ENCODE results near the gene FNIP2.
"Not testable (repeated sequence)": the region's sequence is repeated elsewhere in the genome, so short reads cannot be mapped to it uniquely, and the experiment has no call there.

Gene FNIP2

DNA sequence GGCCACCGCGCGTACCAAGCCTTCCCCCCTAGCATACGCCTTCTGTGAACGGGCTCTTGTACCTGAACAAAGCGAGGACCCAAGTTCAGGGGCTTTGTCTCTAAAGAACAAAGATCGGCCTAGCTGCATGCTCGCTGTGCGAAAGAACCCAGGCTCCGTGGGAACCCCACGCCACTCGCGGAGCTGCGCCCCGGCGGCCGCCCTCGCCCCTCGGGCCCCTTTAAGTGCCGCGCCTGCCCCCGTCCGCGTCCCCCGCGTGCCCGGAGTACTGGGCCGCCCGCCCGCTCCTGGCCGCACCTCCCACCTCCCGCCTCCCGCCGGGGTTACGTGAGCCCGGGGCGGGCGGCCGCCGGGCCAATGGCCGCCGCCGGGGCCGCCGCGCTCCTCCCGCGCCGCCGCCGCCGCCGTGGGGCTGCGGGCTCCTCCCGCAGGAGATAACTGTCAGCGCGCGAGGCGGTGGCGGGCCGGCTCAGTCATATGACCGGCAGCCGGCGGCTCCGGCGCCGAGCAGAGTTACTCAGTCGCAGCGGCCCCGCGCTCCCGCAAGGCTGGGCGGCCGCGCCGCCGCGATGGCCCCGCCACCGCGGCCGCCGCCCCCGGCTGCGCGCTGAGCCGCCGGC, at the start of gene FNIP2:
TSS of gene FNIP2 (plus strand) at position 472 of the 620 bp plus-strand sequence. CDS start 187 bp downstream, outside the sequence.
- peak; percentile 76 for DNase-seq

DNA sequence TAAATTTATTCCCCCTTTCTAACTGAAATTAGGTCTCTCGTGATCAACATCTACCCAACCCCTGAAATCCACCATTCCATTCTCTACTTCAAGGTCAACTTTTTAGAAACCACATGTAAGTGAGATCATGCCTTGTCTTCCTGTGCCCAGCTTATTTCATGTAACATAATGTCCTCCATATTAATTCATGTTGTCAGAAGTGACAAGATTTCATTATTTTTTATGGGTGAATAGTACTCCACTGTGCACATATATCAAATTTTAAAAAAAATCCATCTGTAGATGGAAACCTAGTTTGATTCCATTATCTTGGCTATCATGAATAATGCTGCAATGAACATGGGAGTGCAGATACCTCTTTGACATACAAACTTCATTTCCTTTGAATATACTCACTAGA, 47.1 kb upstream of the FNIP2 start:
- DNase-seq = no peak

DNA sequence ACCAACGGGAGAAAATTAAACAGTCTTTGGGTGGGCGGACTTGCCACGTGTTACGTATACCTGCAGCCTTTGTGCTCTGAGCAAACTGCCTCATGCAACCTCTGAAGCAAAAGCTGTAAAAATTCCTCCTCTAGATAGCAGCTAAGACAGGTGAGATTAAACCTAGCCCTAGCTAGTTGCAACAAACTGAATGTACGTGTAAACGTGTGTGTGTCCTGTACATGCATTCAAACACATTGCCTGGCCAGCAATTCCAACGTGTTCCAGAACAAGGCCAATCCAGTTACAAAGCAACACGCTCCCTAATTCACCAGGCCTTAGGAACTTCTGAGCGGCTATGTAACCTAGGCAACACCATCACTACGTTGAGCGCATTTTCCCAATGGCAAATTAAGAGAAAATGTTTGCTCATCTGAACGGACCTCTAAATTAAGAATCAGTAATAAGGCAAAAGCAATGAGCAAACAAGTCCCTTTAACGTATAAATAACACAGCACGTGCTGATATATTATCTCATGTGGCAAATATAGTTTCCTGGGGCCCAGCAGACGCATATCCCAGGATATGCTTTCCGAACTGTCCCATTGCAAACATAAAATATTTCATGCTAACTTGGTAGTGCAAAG, 46.4 kb upstream of the FNIP2 start:
- DNase-seq = peak; percentile 34

DNA sequence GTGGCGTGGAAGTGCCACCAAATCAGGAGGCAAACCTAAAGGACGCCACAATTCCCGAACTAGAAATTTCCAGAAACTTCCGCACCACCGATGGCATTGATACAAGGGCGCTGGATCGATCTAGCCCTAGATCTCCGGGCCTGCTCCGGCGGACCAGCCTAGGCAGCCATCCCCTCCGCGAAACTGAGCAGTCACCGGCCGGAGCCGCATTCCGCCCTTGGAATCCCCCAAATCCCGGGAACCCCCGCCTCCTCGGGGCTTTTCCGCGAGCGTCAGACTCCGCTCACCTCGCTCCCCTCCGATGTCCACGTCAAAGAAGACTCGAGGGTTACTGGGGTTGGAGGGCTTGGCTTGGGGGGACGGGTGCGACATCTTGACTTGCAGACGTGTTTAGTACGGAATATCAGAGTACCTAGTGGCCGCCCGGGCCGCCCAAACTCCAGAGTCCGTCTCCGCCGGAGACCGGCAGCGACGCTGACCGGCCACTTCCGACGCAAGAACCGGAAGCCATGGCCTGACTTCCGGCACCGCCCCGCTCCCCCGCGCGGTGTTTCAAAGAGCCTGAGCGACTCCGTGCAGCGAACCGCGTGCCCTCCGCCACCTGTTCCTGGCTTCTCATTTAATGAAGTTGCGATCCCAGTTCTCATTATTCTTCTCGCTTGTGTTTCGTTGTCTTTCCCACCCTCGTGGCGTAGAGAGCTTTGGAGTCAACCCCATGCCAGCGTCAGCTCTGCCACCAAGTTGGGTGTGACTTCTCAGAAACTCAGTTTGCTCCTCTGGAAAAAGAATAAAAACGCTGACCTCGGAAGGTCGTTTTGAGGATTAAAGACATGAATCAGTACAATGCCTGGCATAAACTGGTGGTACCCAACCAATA, 45.7 kb upstream of the FNIP2 start, which contains the start of gene PPID:
TSS of gene PPID (minus strand) at position 480 of the 877 bp plus-strand sequence. CDS start at position 372, 108 bp downstream.
- peak; percentile 91 for DNase-seq

DNA sequence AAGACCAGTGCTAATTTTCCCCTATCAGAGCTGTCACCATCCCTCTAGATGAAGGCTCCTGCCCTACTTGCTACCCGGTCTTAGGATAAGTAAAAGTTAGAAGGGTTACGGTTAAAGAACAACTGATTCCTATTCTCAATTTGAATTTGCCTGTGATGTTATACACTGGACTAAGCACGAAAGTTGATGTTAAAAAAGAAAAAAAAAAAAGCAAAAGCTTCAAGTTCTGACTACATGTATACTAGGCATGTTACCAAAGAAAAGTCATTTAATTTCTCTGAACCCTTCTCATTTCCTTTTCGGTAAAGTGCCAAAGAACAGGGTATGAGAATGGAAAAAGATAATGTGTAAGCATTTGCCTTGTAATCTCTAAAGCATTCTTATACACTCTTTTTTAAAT, 44.2 kb upstream of the FNIP2 start:
- DNase-seq = peak; percentile 64

DNA sequence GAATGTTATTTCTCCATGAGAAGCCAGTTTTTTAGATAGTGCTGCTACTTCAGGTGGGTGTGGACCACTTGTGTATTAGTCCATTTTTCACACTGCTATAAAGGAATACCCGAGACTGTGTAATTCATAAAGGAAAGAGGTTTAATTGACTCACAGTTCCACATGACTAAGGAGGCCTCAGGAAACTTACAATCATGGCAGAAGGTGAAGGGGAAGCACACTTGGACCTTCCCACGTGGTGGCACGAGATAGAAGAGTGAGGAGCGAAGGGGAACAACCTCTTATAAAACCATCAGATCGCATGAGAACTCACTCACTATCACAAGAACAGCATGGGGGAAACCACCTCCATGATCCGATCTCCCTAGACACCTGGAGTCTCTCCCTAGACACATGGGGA, 42.2 kb upstream of the FNIP2 start:
- DNase-seq = peak; percentile 17

DNA sequence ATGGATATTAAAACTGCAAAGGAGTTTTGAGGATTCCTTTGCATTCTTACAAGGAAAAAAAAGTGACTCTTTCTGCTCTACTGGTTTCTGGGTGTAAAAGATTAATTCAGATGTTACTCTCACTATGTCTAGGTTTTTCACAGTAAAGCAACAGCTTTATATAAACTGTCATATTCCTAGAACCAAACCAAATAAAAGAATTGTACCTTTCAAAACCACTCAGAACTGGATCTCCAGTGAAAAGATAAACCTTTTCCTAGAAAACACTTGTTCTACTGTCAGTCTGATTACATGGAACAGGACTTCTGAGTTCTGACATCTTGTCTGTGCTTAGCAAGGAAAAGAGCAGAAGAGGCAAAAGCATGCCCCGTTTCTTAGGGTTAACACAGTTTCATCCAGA, 40.6 kb upstream of the FNIP2 start:
- peak; percentile 55 for DNase-seq

DNA sequence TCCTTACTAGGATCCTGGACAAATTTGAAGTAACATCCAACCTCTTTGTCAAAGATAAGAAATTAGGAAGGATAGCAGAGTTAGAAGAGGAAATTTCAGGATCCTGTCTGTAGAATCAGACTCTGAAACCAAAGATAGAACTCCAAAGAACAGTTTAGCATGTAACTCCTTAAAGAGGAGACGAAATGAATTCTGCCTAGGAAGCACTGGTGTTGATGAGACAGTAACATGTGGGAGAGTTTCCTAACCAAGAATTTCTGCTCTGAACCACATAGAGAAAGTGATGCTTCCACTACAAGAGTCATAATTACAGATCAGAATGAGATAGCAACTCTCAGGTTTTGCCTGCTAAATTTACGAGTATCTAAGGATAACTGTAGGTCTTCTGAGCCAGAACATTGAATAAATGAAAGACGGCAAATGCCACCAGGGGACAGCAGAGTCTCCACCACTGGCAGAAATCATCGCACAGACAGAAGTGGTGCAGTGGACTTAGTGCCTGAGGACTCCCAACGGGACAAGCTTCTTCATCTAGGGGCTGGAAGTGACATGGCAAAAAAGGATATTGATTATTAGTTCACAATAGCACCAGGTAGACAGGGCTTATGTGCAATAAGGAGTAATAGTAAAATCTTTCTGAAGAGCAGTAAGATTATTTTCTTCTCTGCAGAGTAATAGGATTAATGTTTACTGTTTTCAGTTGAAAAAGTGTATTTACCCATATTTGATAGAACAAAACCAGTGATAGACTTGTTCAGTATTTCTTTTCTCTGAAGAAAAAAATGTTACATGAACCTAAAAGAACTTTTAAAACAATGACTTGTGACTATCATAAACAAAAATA, 38.9 kb upstream of the FNIP2 start:
- DNase-seq = peak; percentile 79

DNA sequence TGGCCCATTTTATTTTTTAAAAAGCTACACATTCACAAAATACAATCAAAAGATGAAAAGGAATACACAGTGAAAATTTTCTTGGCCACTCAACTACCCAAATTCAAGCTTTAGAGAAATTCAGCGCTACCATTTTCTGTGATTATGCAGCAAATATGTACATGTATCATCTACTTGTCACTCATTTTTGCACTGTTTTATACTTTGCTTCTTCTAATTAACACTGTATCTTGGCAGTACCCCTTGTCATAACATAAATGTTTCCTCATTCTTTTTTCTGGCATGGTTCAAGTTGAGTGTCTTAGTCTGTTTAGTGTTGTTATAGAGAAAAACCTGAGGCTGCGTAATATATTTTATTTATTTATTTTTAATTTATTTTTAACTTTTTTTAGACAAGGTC, 30.0 kb upstream of the FNIP2 start:
- no peak for DNase-seq

DNA sequence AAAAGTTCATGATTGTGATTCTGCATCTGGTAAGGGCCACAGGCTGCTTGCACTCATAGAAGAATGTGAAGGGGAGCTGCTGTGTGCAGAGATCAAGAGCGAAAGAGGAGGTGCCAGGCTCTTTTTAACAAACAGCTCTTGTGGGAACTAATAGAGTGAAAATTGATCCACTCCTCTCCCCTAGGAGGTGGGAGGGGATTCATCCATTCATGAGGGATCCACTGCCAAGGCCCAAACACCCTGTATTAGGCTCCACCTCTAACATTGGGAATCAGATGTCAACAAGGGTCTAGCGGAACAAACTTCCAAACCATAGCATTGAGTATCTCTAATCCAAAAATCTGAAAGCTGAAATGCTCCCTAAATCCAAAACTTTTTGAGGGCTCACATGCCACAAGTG, 29.2 kb upstream of the FNIP2 start:
- no peak for DNase-seq

DNA sequence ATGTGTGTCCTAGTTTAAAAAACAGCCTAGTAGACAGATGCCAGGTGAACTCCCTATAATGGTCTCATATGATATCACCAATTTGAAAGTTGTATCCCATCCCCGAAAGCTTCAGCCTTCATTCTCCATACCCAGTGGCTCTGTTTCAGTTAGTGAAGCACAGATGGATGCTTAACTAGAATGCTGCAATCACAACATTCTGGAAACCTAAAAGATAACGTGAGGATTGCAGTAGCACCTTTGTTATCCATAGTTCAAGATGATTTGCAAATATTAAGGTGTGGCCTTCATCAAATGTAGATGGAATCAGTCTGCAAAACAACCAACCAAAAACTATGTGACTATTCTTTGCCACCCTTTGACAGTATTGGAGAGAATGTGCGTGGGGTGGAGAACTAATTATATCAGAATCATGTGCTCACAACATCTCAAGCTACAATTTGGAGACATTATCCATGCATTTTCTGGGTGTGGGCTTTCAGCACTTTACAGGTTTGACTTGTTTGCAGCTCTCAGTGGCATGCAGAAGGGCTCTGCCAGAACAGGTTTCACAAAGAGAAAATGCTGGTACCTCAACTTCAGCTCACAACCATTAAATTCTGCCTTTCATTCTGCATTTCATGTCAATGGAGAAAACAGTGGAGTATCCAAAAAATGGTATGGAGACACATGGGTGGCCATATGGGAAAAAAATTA, 27.4 kb upstream of the FNIP2 start:
- no peak for DNase-seq

DNA sequence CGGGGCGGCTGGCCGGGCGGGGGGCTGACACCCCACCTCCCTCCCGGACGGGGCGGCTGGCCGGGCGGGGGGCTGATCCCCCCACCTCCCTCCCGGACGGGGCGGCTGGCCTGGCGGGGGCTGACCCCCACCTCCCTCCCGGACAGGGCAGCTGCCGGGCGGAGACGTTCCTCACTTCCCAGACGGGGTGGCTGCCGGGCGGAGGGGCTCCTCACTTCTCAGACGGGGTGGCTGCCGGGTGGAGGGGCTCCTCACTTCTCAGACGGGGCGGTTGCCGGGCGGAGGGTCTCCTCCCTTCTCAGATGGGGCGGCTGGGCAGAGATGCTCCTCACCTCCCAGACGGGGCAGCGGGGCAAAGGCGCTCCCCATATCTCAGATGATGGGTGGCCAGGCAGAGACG, 22.3 kb upstream of the FNIP2 start:
- not testable (repeated sequence) for DNase-seq

DNA sequence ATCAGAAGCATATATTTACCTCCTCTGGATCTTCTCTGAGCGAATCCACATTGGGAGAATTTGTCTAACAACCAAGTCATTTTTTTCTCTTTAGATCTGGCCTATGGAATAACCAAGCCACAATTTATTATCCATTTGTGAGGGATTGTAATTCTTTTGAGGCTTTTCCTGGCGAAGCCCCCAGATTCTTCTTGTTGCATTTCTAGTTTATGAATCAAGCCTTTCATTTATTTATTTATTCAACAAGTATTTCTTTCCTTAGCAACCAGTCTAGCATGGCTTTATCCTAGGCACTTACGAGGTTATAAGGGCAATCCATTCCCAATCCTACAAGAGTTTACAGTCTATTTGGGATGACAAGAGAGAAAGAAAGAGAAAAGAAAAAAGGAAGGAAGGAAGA, 18.4 kb upstream of the FNIP2 start:
- no peak for DNase-seq

DNA sequence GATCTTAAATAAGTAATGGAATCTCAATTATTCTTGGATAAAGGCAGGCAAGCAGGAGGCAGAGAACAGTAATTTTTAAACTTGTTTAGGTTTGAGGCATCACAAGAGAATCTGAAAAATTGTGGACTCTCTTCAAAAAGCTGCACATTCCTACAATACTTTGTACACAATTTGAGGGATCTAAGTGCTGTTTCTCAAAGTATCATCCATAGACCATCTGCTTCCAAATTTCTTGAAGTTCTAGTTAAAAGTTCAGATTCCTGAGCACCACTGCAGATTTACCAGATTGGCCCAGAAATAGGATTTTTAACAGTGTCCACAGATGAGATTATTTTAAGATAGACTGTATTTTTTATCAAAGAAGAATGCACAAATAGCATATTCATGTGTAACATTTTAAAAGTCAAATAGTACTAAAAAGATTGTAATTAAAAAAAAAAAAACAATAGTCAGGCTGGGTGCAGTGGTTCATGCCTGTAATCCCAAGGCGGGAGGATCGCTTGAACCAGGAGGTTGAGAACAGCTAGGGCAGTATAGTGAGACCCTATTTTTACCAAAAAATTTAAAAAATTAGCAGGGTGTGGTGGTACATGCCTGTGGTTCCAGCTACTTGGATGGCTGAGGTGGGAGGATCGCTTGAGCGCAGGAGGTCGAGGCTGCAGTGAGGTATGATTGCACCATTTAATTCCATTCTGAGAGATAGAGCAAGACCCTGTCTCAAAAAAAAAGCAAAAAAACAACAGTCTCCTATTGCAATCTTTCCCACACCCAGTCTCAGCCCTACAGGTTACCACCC, 14.2 kb upstream of the FNIP2 start:
- no peak for DNase-seq

DNA sequence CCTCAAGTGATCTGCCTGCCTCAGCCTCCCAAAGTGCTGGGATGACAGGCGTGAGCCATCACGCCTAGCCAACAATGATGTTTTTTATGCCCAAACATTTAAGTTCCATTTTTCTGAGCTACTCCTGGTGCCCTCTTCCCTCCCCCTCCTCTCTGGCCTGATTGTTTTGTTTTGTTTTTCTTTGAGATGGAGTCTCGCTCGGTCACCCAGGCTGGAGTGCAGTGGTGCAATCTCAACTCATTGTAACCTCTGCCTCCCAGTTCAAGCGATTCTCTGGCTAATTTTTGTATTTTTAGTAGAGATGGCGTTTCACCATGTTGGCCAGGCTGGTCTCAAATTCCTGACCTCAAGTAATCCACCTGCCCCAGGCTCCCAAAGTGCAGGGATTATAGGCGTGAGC, 13.0 kb upstream of the FNIP2 start:
- not testable (repeated sequence) for DNase-seq

DNA sequence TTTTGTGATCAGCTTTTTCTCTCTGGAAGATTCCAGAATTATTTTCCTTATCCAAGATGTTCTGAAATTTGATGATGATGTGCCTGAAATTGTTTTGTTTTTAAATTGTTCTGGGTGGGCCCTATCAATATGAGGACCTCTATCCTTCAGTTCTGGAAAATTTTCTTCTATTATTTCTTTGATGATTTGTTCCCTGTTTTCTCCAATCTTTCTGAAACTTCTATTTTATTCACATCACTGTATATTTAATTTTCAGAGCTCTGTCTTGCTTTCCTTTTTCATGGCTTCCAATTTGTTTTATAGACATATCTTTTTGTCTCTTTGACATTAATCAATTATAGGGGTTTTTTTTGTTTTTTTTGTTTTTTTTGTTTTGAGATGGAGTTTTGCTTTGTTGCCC, 12.2 kb upstream of the FNIP2 start:
- no peak for DNase-seq

DNA sequence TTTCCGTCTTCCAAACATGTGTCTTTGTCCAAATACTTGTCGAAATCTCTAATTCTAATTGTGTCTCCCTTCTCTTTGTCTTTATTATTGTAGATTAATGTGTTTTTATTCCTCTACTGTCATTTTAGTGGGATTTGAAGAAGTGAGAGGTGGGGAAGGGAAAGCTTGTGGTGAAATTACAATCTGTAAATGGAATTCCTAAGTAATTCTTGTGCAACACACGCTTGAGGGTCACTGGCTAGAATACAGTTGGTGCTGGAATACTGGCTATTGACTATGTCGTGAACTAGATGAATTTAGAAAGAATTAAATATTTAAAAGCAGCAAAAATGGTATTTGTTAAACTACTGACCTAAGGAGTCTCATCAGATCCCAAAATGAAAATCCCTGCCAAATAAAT, 10.7 kb upstream of the FNIP2 start:
- no peak for DNase-seq

DNA sequence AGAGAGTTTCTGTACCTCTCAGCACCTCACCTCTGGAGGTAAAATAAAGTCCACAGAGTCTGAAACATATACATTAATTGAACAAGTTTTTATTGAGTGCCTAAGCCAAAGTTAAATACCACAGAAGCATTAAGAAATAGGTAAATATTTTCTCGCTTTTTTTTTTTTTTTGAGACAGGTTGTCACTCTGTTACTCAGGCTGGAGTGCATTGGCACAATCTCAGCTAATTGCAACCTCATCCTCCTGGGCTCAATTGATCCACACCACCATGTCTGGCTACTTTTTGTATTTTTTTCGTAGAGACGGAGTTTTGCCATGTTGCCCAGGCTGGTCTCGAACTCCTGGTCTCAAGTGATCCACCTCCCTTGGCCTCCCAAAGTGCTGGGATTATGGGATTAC, 10.1 kb upstream of the FNIP2 start:
- DNase-seq = no peak

DNA sequence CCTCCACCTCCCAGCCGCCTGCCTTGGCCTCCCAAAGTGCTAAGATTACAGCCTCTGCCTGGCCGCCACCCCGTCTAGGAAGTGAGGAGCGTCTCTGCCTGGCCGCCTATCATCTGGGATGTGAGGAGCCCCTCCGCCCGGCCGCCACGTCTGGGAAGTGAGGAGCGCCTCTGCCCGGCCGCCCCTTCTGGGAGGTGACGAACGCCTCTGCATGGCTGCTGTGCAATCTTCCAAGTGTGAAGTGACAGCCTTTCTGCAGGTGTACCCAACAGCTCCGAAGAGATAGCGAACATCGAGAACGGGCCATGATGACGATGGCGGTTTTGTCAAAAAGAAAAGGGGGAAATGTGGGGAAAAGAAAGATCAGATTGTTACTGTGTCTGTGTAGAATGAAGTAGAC, 9.3 kb upstream of the FNIP2 start:
- DNase-seq = not testable (repeated sequence)

DNA sequence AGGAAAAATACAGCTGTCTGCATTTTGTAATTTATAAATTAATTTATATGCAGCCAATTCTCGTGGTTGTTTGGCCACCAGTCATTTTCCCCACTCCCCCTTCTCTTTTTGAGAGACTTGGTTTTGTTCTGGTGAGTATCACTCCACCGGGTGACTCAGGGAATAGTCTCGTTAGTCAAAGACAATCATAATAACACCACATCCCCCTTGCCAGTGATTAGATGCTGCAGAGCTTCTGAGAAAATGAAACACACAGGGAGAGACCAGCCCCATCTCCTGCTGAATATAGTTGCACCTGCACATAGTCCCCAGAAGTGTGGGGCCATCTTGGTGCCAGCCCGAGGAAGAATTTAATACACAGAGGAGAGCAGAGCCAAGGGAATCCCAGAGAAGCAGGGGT, 8.0 kb upstream of the FNIP2 start:
- DNase-seq = peak; percentile 28

DNA sequence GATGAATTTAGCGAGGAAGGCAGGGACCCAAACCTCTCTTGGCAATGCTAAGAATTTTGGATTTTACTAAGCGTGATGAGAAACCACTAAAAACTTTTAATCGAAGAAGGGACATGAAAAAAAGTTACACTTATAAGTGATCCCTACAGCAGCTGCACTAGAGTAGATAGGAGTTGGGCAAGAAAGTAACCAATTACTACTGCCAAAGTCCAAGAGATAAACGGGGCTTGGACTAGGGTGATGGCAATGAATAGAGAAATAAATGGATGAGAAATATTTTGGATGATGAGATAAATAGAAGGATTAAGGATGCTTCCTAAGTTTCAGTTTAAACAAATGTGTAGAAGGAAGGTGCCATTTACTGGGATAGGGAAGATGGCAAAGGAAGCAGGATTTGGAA, 6.3 kb upstream of the FNIP2 start:
- DNase-seq = no peak

Data from activated CD4-positive, alpha-beta T cell treated with anti-CD3 and anti-CD28 coated beads, Interleukin-10, Interleukin-2, amounts not matched to agents 100 ng/mL and 50 ng/mL, durations not matched to agents 16 hours and 8 hours (primary cell).